GM23338 (cell line): Measurements from ENCODE around the gene ICAM3. TPM values are rescaled to one million over a fixed set of nuclear protein-coding genes. Genes with fewer than 3 reads are reported as not detected.

Experiments
- ATAC-seq: fragments of 200-7000 bp; cut with Tn5 transposase; 3 replicates; pipeline ENCODE4 v1.9.1; 2020
- DNase-seq: peaks from one replicate; pipeline ENCODE4 v3.0.0-alpha.2; 2015; ENCODE audit warnings: low spot score
- H2AFZ ChIP-seq: fragments of 200-600 bp; sonication (generic); 2 replicates; pipeline ENCODE4 v1.8.0; 2016; ENCODE audit warnings: antibody characterized with exemption, mild to moderate bottlenecking, moderate library complexity
- H3F3A ChIP-seq: fragments of 200-600 bp; sonication (generic); replicated peaks from 2 replicates; pipeline ENCODE4 v1.8.0; 2017; ENCODE audit warnings: antibody characterized with exemption, mixed run types, low read depth
- H3K27ac ChIP-seq: fragments of 200-600 bp; sonication (generic); 2 replicates; pipeline ENCODE4 v1.6.1; 2016; ENCODE audit warnings: low read depth
- H3K27me3 ChIP-seq: fragments of 200-600 bp; sonication (generic); 2 replicates; pipeline ENCODE4 v1.8.0; 2016; ENCODE audit warnings: mild to moderate bottlenecking, mixed run types, moderate library complexity; ENCODE audit not compliant: insufficient read depth
- H3K36me3 ChIP-seq: fragments of 200-600 bp; sonication (generic); 2 replicates; pipeline ENCODE4 v1.8.0; 2016; ENCODE audit warnings: mild to moderate bottlenecking; ENCODE audit not compliant: insufficient read depth
- H3K4me1 ChIP-seq: fragments of 200-600 bp; sonication (generic); 2 replicates; pipeline ENCODE4 v1.8.0; 2016; ENCODE audit warnings: mild to moderate bottlenecking, moderate library complexity; ENCODE audit not compliant: insufficient read depth
- H3K4me2 ChIP-seq: fragments of 200-600 bp; sonication (generic); 2 replicates; pipeline ENCODE4 v1.7.1; 2017; ENCODE audit warnings: mixed run types
- H3K4me3 ChIP-seq: fragments of 200-600 bp; sonication (generic); 2 replicates; pipeline ENCODE4 v1.6.1; 2016; ENCODE audit warnings: mixed run types
- H3K79me2 ChIP-seq: fragments of 200-600 bp; sonication (generic); replicated peaks from 2 replicates; pipeline ENCODE4 v1.8.0; 2017; ENCODE audit warnings: mild to moderate bottlenecking; ENCODE audit not compliant: insufficient read depth
- H3K9me2 ChIP-seq: fragments of 200-600 bp; sonication (generic); 2 replicates; pipeline ENCODE4 v1.8.0; 2017; ENCODE audit not compliant: insufficient read depth
- H4K20me1 ChIP-seq: fragments of 200-600 bp; sonication (generic); replicated peaks from 2 replicates; pipeline ENCODE4 v1.8.0; 2017; ENCODE audit warnings: mild to moderate bottlenecking; ENCODE audit not compliant: insufficient read depth
- H3K27ac Mint-ChIP-seq: 2 replicates; pipeline ENCODE4 v1.8.0; 2020; ENCODE audit warnings: inconsistent platforms, mild to moderate bottlenecking, moderate library complexity, mixed read lengths
- H3K27me3 Mint-ChIP-seq: 3 replicates; pipeline ENCODE4 v1.8.0; 2022; ENCODE audit warnings: low read depth, mild to moderate bottlenecking, moderate library complexity, mixed read lengths, inconsistent platforms; ENCODE audit not compliant: insufficient read depth, poor library complexity
- H3K36me3 Mint-ChIP-seq: 3 replicates; pipeline ENCODE4 v1.8.0; 2021; ENCODE audit warnings: low read depth, mild to moderate bottlenecking, inconsistent platforms, moderate library complexity, mixed read lengths
- H3K4me1 Mint-ChIP-seq: 3 replicates; pipeline ENCODE4 v1.8.0; 2020; ENCODE audit warnings: mild to moderate bottlenecking, inconsistent platforms, mixed read lengths
- H3K4me3 Mint-ChIP-seq: 3 replicates; pipeline ENCODE4 v1.8.0; 2021; ENCODE audit warnings: moderate library complexity, mild to moderate bottlenecking, inconsistent platforms, mixed read lengths
- H3K9me3 Mint-ChIP-seq: 3 replicates; pipeline ENCODE4 v1.8.0; 2020; ENCODE audit warnings: moderate library complexity, mild to moderate bottlenecking, inconsistent platforms, mixed read lengths
- CREB1 ChIP-seq: fragments of 250-450 bp; sonication (Bioruptor Pico); IDR thresholded peaks from 2 replicates; pipeline ENCODE4 v1.5.0; 2020; ENCODE audit warnings: low read depth, mild to moderate bottlenecking, moderate library complexity
- ETS1 ChIP-seq: IDR thresholded peaks from 2 replicates; pipeline ENCODE4 v1.6.1; 2016; ENCODE audit warnings: antibody characterized with exemption
- EZH2 ChIP-seq: fragments of 200-600 bp; sonication (generic); IDR thresholded peaks from one replicate; pipeline ENCODE4 v1.8.0; 2017; ENCODE audit warnings: antibody characterized with exemption, mild to moderate bottlenecking, low read depth; ENCODE audit not compliant: unreplicated experiment
- EZH2phosphoT487 ChIP-seq: fragments of 200-600 bp; sonication (generic); IDR thresholded peaks from one replicate; pipeline ENCODE4 v1.8.1; 2018; ENCODE audit warnings: antibody characterized with exemption; ENCODE audit not compliant: unreplicated experiment
- JUNB ChIP-seq: IDR thresholded peaks from one replicate; pipeline ENCODE4 v1.6.1; 2016; ENCODE audit warnings: antibody characterized with exemption; ENCODE audit not compliant: unreplicated experiment
- NANOG ChIP-seq: IDR thresholded peaks from 2 replicates; pipeline ENCODE4 v1.6.1; 2016; ENCODE audit warnings: antibody characterized with exemption, borderline replicate concordance
- POLR2AphosphoS5 ChIP-seq: IDR thresholded peaks from 2 replicates; pipeline ENCODE4 v1.6.1; 2016; ENCODE audit warnings: antibody characterized with exemption, low read depth
- STAT1 ChIP-seq: IDR thresholded peaks from one replicate; pipeline ENCODE4 v1.6.1; 2016; ENCODE audit warnings: antibody characterized with exemption; ENCODE audit not compliant: unreplicated experiment
- ZNF114 ChIP-seq: fragments of 250-450 bp; sonication (Bioruptor Pico); IDR thresholded peaks from 2 replicates; pipeline ENCODE4 v1.5.0; 2020; ENCODE audit warnings: mild to moderate bottlenecking, moderate library complexity
- ZNF331 ChIP-seq: fragments of 250-450 bp; sonication (Bioruptor Pico); IDR thresholded peaks from 2 replicates; pipeline ENCODE4 v1.5.0; 2020; ENCODE audit warnings: low read depth, mild to moderate bottlenecking, moderate library complexity
- ZNF462 ChIP-seq: fragments of 250-450 bp; sonication (Bioruptor Pico); IDR thresholded peaks from 2 replicates; pipeline ENCODE4 v1.5.0; 2020; ENCODE audit warnings: mild to moderate bottlenecking, moderate library complexity
- polyA plus RNA-seq: library from polyadenylated mRNA; unstranded; fragments of >200 nt; fragmentation: Nextera tagmentation; extraction: Ambion mirVana; gene quantifications from 2 replicates; pipeline ENCODE4 v1.2.1, GENCODE V29; 2016
- total RNA-seq: library from RNA; depleted of rRNA; stranded (reverse); fragments of >200 nt; shearing (Covaris generic); gene quantifications from 2 replicates; pipeline ENCODE4 v1.2.3, GENCODE V29; 2014
- TF ChIP-seq, protein P1 (sequence below), 2 experiments: fragments of 200-600 bp in 1 of 2; sonication (generic) in 1 of 2; conservative IDR thresholded peaks; 2 replicates each; pipeline versions ENCODE4 v1.5.1 to v1.6.1; 2016 to 2017; ENCODE audit warnings: antibody characterized with exemption in 2 of 2, low read depth in 2 of 2, mild to moderate bottlenecking in 2 of 2, moderate library complexity in 1 of 2
- TF ChIP-seq, protein P2 (sequence below): IDR thresholded peaks from one replicate; pipeline ENCODE4 v1.6.1; 2018; ENCODE audit warnings: antibody characterized with exemption; ENCODE audit not compliant: unreplicated experiment

The ICAM3 gene
- total and polyA plus RNA-seq, 2 experiments from 2014 or later: 9.6 to 14.7 TPM

DNA sequence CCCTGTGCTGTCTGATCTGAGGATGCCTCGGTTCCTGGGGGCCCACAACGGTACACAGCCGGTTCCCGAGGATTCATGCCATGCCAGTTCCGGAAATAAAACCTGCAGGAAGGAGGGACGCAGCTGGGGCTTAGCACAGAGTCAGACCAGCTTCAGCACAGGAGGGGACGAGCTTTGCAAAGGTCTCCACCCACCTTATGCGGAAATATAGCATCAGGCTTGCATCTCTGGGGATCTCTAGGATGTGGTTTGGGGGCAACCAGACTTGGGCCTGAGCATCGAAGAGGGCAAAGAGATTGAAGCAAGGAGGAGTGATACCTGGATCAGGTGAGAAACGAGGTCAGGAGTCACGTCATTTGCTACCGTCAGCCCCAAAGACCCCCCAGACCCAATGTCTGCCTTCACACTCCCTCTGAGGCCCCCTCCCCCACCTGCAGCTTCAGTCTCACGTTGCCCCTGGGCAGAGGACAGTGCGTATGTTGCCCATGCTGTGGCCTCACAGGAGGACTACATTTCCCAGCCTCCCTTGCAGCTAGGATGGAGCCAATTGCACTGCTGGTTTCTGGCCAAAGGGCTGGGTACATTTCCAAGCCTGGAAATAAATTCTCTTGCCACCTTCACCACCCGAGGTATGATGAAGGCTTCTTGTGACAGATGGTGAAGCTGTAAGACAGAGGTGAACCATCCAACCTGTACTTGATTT, 28.8 kb upstream of the ICAM3 start:
- ATAC-seq (peak; percentile 76), DNase-seq (peak; percentile 36)
- Histone ChIP-seq H4K20me1 (no peaks in the 10 kb centered on the region), H3K4me3 (no peak overlapping the region), H3K27ac (no peak overlapping the region), H3K36me3 (no peaks in the 10 kb centered on the region; the same call in 1 of the 2 replicates), H2AFZ (no peak overlapping the region), H3K79me2 (no peaks in the 10 kb centered on the region), H3K4me1 (no peaks in the 10 kb centered on the region), H3K27me3 (no peaks in the 10 kb centered on the region), H3F3A (no peaks in the 10 kb centered on the region), H3K4me2 (no peak overlapping the region), H3K9me2 (no peaks in the 10 kb centered on the region)
- H3K4me3 Mint-ChIP-seq: no peak overlapping the region
- TF ChIP-seq EZH2phosphoT487 (no peak), JUNB (no peak), STAT1 (no peak), POLR2AphosphoS5 (no peak), NANOG (no peak), ETS1 (no peak), ZNF462 (CRISPR knock-in tag) (no peak), ZNF331 (CRISPR knock-in tag) (no peak), CREB1 (CRISPR knock-in tag) (no peak), ZNF114 (CRISPR knock-in tag) (no peak), EZH2 (no peak)
- TF ChIP-seq, protein P1, sequence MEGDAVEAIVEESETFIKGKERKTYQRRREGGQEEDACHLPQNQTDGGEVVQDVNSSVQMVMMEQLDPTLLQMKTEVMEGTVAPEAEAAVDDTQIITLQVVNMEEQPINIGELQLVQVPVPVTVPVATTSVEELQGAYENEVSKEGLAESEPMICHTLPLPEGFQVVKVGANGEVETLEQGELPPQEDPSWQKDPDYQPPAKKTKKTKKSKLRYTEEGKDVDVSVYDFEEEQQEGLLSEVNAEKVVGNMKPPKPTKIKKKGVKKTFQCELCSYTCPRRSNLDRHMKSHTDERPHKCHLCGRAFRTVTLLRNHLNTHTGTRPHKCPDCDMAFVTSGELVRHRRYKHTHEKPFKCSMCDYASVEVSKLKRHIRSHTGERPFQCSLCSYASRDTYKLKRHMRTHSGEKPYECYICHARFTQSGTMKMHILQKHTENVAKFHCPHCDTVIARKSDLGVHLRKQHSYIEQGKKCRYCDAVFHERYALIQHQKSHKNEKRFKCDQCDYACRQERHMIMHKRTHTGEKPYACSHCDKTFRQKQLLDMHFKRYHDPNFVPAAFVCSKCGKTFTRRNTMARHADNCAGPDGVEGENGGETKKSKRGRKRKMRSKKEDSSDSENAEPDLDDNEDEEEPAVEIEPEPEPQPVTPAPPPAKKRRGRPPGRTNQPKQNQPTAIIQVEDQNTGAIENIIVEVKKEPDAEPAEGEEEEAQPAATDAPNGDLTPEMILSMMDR (conservative IDR thresholded peaks at IDR 0.05; ENCODE audit: low read depth in 2 of 2): no peak
- TF ChIP-seq, protein P2, sequence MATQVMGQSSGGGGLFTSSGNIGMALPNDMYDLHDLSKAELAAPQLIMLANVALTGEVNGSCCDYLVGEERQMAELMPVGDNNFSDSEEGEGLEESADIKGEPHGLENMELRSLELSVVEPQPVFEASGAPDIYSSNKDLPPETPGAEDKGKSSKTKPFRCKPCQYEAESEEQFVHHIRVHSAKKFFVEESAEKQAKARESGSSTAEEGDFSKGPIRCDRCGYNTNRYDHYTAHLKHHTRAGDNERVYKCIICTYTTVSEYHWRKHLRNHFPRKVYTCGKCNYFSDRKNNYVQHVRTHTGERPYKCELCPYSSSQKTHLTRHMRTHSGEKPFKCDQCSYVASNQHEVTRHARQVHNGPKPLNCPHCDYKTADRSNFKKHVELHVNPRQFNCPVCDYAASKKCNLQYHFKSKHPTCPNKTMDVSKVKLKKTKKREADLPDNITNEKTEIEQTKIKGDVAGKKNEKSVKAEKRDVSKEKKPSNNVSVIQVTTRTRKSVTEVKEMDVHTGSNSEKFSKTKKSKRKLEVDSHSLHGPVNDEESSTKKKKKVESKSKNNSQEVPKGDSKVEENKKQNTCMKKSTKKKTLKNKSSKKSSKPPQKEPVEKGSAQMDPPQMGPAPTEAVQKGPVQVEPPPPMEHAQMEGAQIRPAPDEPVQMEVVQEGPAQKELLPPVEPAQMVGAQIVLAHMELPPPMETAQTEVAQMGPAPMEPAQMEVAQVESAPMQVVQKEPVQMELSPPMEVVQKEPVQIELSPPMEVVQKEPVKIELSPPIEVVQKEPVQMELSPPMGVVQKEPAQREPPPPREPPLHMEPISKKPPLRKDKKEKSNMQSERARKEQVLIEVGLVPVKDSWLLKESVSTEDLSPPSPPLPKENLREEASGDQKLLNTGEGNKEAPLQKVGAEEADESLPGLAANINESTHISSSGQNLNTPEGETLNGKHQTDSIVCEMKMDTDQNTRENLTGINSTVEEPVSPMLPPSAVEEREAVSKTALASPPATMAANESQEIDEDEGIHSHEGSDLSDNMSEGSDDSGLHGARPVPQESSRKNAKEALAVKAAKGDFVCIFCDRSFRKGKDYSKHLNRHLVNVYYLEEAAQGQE: no peak
- H3K9me3 Mint-ChIP-seq: no peaks in the 10 kb centered on the region
- peaks cover 7% of the 10 kb centered on the region for H3K27me3 Mint-ChIP-seq
- no peak overlapping the region for H3K27ac Mint-ChIP-seq
- peaks cover 32% of the 10 kb centered on the region for H3K36me3 Mint-ChIP-seq
- H3K4me1 Mint-ChIP-seq: no peaks in the 10 kb centered on the region
